Small intestine (tissue), 7 donors: Measurements from ENCODE around the gene HOXD13. TPM values are rescaled to one million over a fixed set of nuclear protein-coding genes. Genes with fewer than 3 reads are reported as not detected.

Experiments used
- DNase-seq, 2 donors: peaks; one replicate each; pipeline versions ENCODE4 v3.0.0 to v3.0.0-alpha.2; 2013
- FAIRE-seq: peaks from 2 replicates; lab custom pipeline; 2012; peaks lifted over from hg19 to GRCh38; lab: Jason Lieb, UNC
- H3K27ac ChIP-seq, 3 donors: one replicate each; pipeline ENCODE4 v1.5.1; 2013; ENCODE audit warnings: low read length in 2 of 3, mild to moderate bottlenecking in 2 of 3, control low read depth in 1 of 3, inconsistent platforms in 1 of 3, low read depth in 1 of 3, moderate library complexity in 1 of 3
- H3K27me3 ChIP-seq, 3 donors: one replicate each; pipeline ENCODE4 v1.6.1; 2013; ENCODE audit warnings: low read length in 3 of 3, inconsistent platforms in 1 of 3; ENCODE audit not compliant: control insufficient read depth in 3 of 3, insufficient read depth in 3 of 3
- H3K36me3 ChIP-seq, 3 donors: one replicate each; pipeline ENCODE4 v1.6.1; 2013; ENCODE audit warnings: low read length in 3 of 3, inconsistent platforms in 1 of 3, low read depth in 1 of 3, mild to moderate bottlenecking in 1 of 3, moderate library complexity in 1 of 3; ENCODE audit not compliant: control insufficient read depth in 3 of 3, insufficient read depth in 2 of 3
- H3K4me1 ChIP-seq, 3 donors: one replicate each; pipeline ENCODE4 v1.6.1; 2013; ENCODE audit warnings: low read length in 2 of 3, inconsistent platforms in 1 of 3, low read depth in 1 of 3, mild to moderate bottlenecking in 1 of 3, moderate library complexity in 1 of 3; ENCODE audit not compliant: control insufficient read depth in 3 of 3, insufficient read depth in 2 of 3
- H3K4me3 ChIP-seq, 3 donors: one replicate each; pipeline ENCODE4 v1.5.1; 2013; ENCODE audit warnings: low read length in 3 of 3, control low read depth in 1 of 3, inconsistent platforms in 1 of 3, low read depth in 1 of 3, mild to moderate bottlenecking in 1 of 3, moderate library complexity in 1 of 3
- H3K9me3 ChIP-seq, 2 donors: one replicate each; pipeline ENCODE4 v1.6.1; 2013; ENCODE audit warnings: low read depth in 1 of 2, low read length in 1 of 2; ENCODE audit not compliant: control insufficient read depth in 2 of 2, insufficient read depth in 1 of 2
- WGBS, 3 donors: extraction: QIAGEN DNeasy Blood & Tissue Kit; methylation state at CpG; one replicate each; pipeline ENCODE4 v1.1.7; 2013; 5-methylcytosine and 5-hydroxymethylcytosine counted together
- polyA plus RNA-seq, 4 donors: library from polyadenylated mRNA; stranded (reverse) in 3 of 4; unstranded in 1 of 4; fragments of 200-250 nt in 3 of 4; fragments of 120-200 nt in 1 of 4; gene quantifications; one replicate each; pipeline versions ENCODE4 v1.2.1 to v1.2.3, GENCODE V29; 2013
- donor health status: healthy with polysubstance abuse.
- donor health status: control.
- donor health status: control.
- donor health status: Bipolar disorder and iron deficiency.
- donor health status: healthy.

Gene HOXD13
- polyA plus RNA-seq, 4 donors: not detected

GRCh38 chr2:176138923-176139660 lies 46.6 kb downstream of the HOXD13 start:
- FAIRE-seq: no peak

GRCh38 chr2:176139661-176140512 lies 47.4 kb downstream of the HOXD13 start:
- FAIRE-seq (no peak), DNase-seq (no peak)
- WGBS, 3 donors: 16 to 22% (median 20%) methylated on average over 41 of the region's 41 CpGs
- Histone ChIP-seq H3K36me3 (no peaks in the 10 kb centered on the region), H3K27ac (peak overlapping the region in 2 of 3 donors; percentile 26 to 57), H3K9me3 (no peaks in the 10 kb centered on the region), H3K27me3 (peaks cover 6 to 88% (median 42%) of the 10 kb centered on the region in 3 donors), H3K4me3 (peak overlapping the region in 2 of 3 donors; percentile 37 to 53), H3K4me1 (peaks cover 0 to 8% (median 0%) of the 10 kb centered on the region in 3 donors)

More at GRCh38 chr2:176138923-176139660, 46.6 kb downstream of the HOXD13 start:
- no peak for DNase-seq
- Histone ChIP-seq H3K36me3 (no peaks in the 10 kb centered on the region), H3K27me3 (peaks cover 6 to 93% (median 47%) of the 10 kb centered on the region in 3 donors), H3K4me3 (peak overlapping the region in 1 of 3 donors; percentile 53), H3K9me3 (no peaks in the 10 kb centered on the region), H3K4me1 (peaks cover 0 to 8% (median 0%) of the 10 kb centered on the region in 3 donors), H3K27ac (peak overlapping the region in 2 of 3 donors; percentile 57 to 59)
- 15 to 28% (median 24%) methylated on average over 28 of the region's 28 CpGs for WGBS, 3 donors

- Histone ChIP-seq H3K9me3 (no peaks in the 10 kb centered on the region), H3K4me3 (peak overlapping the region in 2 of 3 donors; percentile 37), H3K36me3 (no peaks in the 10 kb centered on the region), H3K27ac (peak overlapping the region in 1 of 3 donors; percentile 56), H3K27me3 (peaks cover 6 to 88% (median 44%) of the 10 kb centered on the region in 3 donors), H3K4me1 (peaks cover 0 to 8% (median 0%) of the 10 kb centered on the region in 3 donors)
- DNase-seq (peak; percentile 39 to 88), FAIRE-seq (no peak)
- 7 to 9% (median 8%) methylated on average over 46 to 48 of the region's 48 CpGs for WGBS, 3 donors
Observed at GRCh38 chr2:176140513-176141317, 48.2 kb downstream of the HOXD13 start.

- no peak overlapping the region for H3K27ac ChIP-seq
- DNase-seq (no peak), FAIRE-seq (no peak)
- 80 to 90% (median 86%) methylated on average over 2 of the region's 2 CpGs for WGBS, 3 donors
- peaks cover 0 to 6% (median 0%) of the 10 kb centered on the region in 3 donors for H3K4me1 ChIP-seq
- peaks cover 3 to 90% (median 46%) of the 10 kb centered on the region in 3 donors for H3K27me3 ChIP-seq
- no peaks in the 10 kb centered on the region for H3K9me3 ChIP-seq
- H3K36me3 ChIP-seq: no peaks in the 10 kb centered on the region
- no peak overlapping the region for H3K4me3 ChIP-seq
Observed at GRCh38 chr2:176142281-176142680, 49.8 kb downstream of the HOXD13 start.

Other genes with a start within 250 kb of the HOXD13 start
- 10 to 100 TPM in 1 of 4 donors, 1 to 10 TPM in 3; 2.2 to 19.6 (median 5.0) TPM for gene LNPK, start 90.5 kb upstream of the HOXD13 start, polyA plus RNA-seq
- gene EVX2, start 8.8 kb upstream of the HOXD13 start, polyA plus RNA-seq: not detected
- gene HOXD12, start 7.1 kb downstream of the HOXD13 start, polyA plus RNA-seq: not detected
- not detected for gene HOXD11, start 14.6 kb downstream of the HOXD13 start, polyA plus RNA-seq
- under 1 TPM in 1 of 4 donors, not detected in 3; 0.09 TPM for gene HOXD10, start 24.1 kb downstream of the HOXD13 start, polyA plus RNA-seq
- gene HOXD9, start 30.0 kb downstream of the HOXD13 start, polyA plus RNA-seq: 1 to 10 TPM in 1 of 4 donors, under 1 TPM in 2, not detected in 1; 0.27 to 1.9 (median 0.28) TPM
- gene HOXD8, start 37.0 kb downstream of the HOXD13 start, polyA plus RNA-seq: 1 to 10 TPM in 3 of 4 donors, under 1 TPM in 1; 0.89 to 7.3 (median 3.6) TPM
- gene HOXD4, start 58.8 kb downstream of the HOXD13 start, polyA plus RNA-seq: 10 to 100 TPM in 1 of 4 donors, under 1 TPM in 1, not detected in 2; 0.97 to 14.7 TPM
- gene HOXD3, start 64.6 kb downstream of the HOXD13 start, polyA plus RNA-seq: 1 to 10 TPM in 1 of 4 donors, under 1 TPM in 1, not detected in 2; 0.98 to 5.2 TPM
- 1 to 10 TPM in 1 of 4 donors, under 1 TPM in 1, not detected in 2; 1.00 to 8.2 TPM for gene HOXD1, start 95.9 kb downstream of the HOXD13 start, polyA plus RNA-seq
- gene MTX2, start 176.7 kb downstream of the HOXD13 start, polyA plus RNA-seq: 10 to 100 TPM; 28.1 to 53.7 (median 40.7) TPM